Left ventricle myocardium inferior (tissue), 1 donor: Measurements from ENCODE around the gene TCFL5. TPM values are rescaled to one million over a fixed set of nuclear protein-coding genes. Genes with fewer than 3 reads are reported as not detected.

Experiments used
- DNase-seq: peaks from one replicate; pipeline ENCODE4 v3.0.0-alpha.2; 2020
- H3K27ac ChIP-seq: fragments of 200-600 bp; replicated peaks from 2 replicates; pipeline ENCODE4 v1.8.0; 2021
- H3K27me3 ChIP-seq: fragments of 200-600 bp; 2 replicates; pipeline ENCODE4 v1.8.0; 2021; ENCODE audit warnings: low read depth
- H3K36me3 ChIP-seq: fragments of 200-600 bp; 2 replicates; pipeline ENCODE4 v1.8.0; 2021
- H3K4me1 ChIP-seq: fragments of 200-600 bp; 2 replicates; pipeline ENCODE4 v1.8.0; 2021
- H3K4me3 ChIP-seq: fragments of 200-600 bp; 2 replicates; pipeline ENCODE4 v1.8.0; 2021; ENCODE audit warnings: mild to moderate bottlenecking, moderate library complexity
- H3K9me3 ChIP-seq: fragments of 200-600 bp; replicated peaks from 2 replicates; pipeline ENCODE4 v1.8.0; 2021
- CTCF ChIP-seq: fragments of 200-600 bp; IDR thresholded peaks from 2 replicates; pipeline ENCODE4 v1.8.0; 2021; ENCODE audit warnings: antibody characterized with exemption, mild to moderate bottlenecking, borderline replicate concordance
- intact Hi-C: fragments of 100-400 bp; cut with micrococcal nuclease; formaldehyde crosslinking; loops from one replicate; pipeline ENCODE4 v1.11.0; 2022
- total RNA-seq: library from RNA; stranded (reverse); fragmentation: NEBNext Ultra II Directional; extraction: Animal tissue kit (Norgen Biotek cat#: 25700); gene quantifications from one replicate; pipeline ENCODE4 v1.2.1, GENCODE V29; 2021
- donor health status: DM: no; HTN: yes; CAD: no; lungs with severe emphysema.

Gene TCFL5
- total RNA-seq, 1 donor from 2014 or later: 6.6 TPM

DNA sequence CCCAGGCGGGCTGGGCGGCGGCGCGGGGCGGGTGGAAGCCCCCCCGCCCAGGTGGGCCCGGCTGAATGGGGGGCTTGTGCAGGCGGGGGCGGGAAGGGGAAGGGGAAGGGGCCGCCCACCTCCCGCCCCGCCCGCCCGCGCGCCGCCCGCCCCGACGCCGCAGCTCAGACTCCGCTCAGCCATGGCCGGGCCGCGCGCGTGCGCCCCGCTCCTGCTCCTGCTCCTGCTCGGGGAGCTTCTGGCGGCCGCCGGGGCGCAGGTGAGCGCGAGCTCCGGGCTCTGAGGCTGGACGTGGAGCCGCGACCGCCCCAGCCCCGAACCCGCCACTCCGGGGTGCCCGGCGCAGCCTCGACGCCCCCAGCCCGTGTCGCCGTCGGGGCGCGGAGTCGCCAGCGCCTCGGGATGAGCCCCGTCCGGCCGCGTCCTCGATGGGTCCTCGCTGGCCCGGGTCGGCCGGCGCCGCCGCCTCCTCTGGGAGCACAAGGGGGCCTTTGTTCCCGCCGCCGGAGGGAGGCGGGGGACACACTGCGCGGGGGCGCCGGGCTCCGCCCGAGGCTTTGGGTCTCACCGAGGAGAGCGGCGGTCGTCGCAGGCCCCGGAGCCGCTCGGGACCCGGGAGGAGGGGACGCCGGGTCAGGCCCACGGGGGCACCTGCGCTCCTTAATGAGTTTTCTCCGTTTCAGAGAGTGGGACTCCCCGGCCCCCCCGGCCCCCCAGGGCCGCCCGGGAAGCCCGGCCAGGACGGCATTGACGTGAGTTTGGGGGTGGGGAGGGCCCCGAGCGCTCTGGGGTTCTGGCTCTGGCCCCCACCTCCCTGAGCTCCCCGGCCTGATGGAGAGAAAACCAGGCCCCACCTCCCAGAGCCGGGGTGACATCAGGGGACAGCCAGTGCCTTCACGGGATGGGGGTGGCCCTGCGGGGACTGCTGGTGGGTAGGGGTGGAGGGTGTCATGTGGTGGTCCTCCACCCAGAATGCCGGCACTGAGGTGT, 44.4 kb downstream of the TCFL5 start, which contains the start of gene COL9A3:
Gene COL9A3 (plus strand): TSS at position 167 of the 990 bp plus-strand sequence. CDS start 15 bp downstream, at position 182.
- peaks cover 9% of the 10 kb centered on the region for H3K36me3 ChIP-seq
- H3K4me1 ChIP-seq: peaks cover 59% of the 10 kb centered on the region
- peaks cover 65% of the 10 kb centered on the region for H3K27me3 ChIP-seq
- TF ChIP-seq CTCF: no peak
- DNase-seq: no peak
- H3K4me3 ChIP-seq: peak within 1 kb of the TSS; percentile 59
- no peaks in the 10 kb centered on the region for H3K9me3 ChIP-seq
- intact Hi-C loops: no loop called here
- H3K27ac ChIP-seq: peak within 1 kb of the TSS; percentile 79

- intact Hi-C loops: no loop called here
- no peaks in the 10 kb centered on the region for H3K9me3 ChIP-seq
- H3K27me3 ChIP-seq: peaks cover 56% of the 10 kb centered on the region
- peak overlapping the region; percentile 59 for H3K4me3 ChIP-seq
- H3K27ac ChIP-seq: peak overlapping the region; percentile 38
- peaks cover 59% of the 10 kb centered on the region for H3K4me1 ChIP-seq
- no peak for TF ChIP-seq CTCF
- no peak for DNase-seq
- H3K36me3 ChIP-seq: peaks cover 18% of the 10 kb centered on the region
Measured at GRCh38 chr20:62816031-62816883, 45.4 kb downstream of the TCFL5 start.

GRCh38 chr20:62815066-62815991, 46.3 kb downstream of the TCFL5 start:
- TF ChIP-seq CTCF: no peak
- DNase-seq: no peak
- Histone ChIP-seq H3K36me3 (peaks cover 27% of the 10 kb centered on the region), H3K27ac (no peak overlapping the region), H3K9me3 (no peaks in the 10 kb centered on the region), H3K4me3 (no peak overlapping the region), H3K4me1 (peaks cover 58% of the 10 kb centered on the region), H3K27me3 (peaks cover 53% of the 10 kb centered on the region)
- intact Hi-C loops: no loop called here

GRCh38 chr20:62814709-62815065, 46.9 kb downstream of the TCFL5 start:
- no peak overlapping the region for H3K27ac ChIP-seq
- intact Hi-C loops: no loop called here
- no peak for TF ChIP-seq CTCF

More at GRCh38 chr20:62814709-62815065, 46.9 kb downstream of the TCFL5 start:
- peaks cover 53% of the 10 kb centered on the region for H3K27me3 ChIP-seq
- H3K4me1 ChIP-seq: peaks cover 51% of the 10 kb centered on the region
- no peak for DNase-seq
- H3K36me3 ChIP-seq: peaks cover 34% of the 10 kb centered on the region
- no peaks in the 10 kb centered on the region for H3K9me3 ChIP-seq
- no peak overlapping the region for H3K4me3 ChIP-seq
